GM23338 (cell line): ENCODE results near the gene HSF5. TPM values are rescaled to one million over a fixed set of nuclear protein-coding genes. Genes with fewer than 3 reads are reported as not detected.

ENCODE experiments used
- ATAC-seq: fragments of 200-7000 bp; cut with Tn5 transposase; 3 replicates; pipeline ENCODE4 v1.9.1; 2020
- DNase-seq: peaks from one replicate; pipeline ENCODE4 v3.0.0-alpha.2; 2015; ENCODE audit warnings: low spot score
- H2AFZ ChIP-seq: fragments of 200-600 bp; sonication (generic); 2 replicates; pipeline ENCODE4 v1.8.0; 2016; ENCODE audit warnings: antibody characterized with exemption, mild to moderate bottlenecking, moderate library complexity
- H3F3A ChIP-seq: fragments of 200-600 bp; sonication (generic); replicated peaks from 2 replicates; pipeline ENCODE4 v1.8.0; 2017; ENCODE audit warnings: antibody characterized with exemption, mixed run types, low read depth
- H3K27ac ChIP-seq: fragments of 200-600 bp; sonication (generic); 2 replicates; pipeline ENCODE4 v1.6.1; 2016; ENCODE audit warnings: low read depth
- H3K27me3 ChIP-seq: fragments of 200-600 bp; sonication (generic); 2 replicates; pipeline ENCODE4 v1.8.0; 2016; ENCODE audit warnings: mild to moderate bottlenecking, mixed run types, moderate library complexity; ENCODE audit not compliant: insufficient read depth
- H3K36me3 ChIP-seq: fragments of 200-600 bp; sonication (generic); 2 replicates; pipeline ENCODE4 v1.8.0; 2016; ENCODE audit warnings: mild to moderate bottlenecking; ENCODE audit not compliant: insufficient read depth
- H3K4me1 ChIP-seq: fragments of 200-600 bp; sonication (generic); 2 replicates; pipeline ENCODE4 v1.8.0; 2016; ENCODE audit warnings: mild to moderate bottlenecking, moderate library complexity; ENCODE audit not compliant: insufficient read depth
- H3K4me2 ChIP-seq: fragments of 200-600 bp; sonication (generic); 2 replicates; pipeline ENCODE4 v1.7.1; 2017; ENCODE audit warnings: mixed run types
- H3K4me3 ChIP-seq: fragments of 200-600 bp; sonication (generic); 2 replicates; pipeline ENCODE4 v1.6.1; 2016; ENCODE audit warnings: mixed run types
- H3K79me2 ChIP-seq: fragments of 200-600 bp; sonication (generic); replicated peaks from 2 replicates; pipeline ENCODE4 v1.8.0; 2017; ENCODE audit warnings: mild to moderate bottlenecking; ENCODE audit not compliant: insufficient read depth
- H3K9me2 ChIP-seq: fragments of 200-600 bp; sonication (generic); 2 replicates; pipeline ENCODE4 v1.8.0; 2017; ENCODE audit not compliant: insufficient read depth
- H4K20me1 ChIP-seq: fragments of 200-600 bp; sonication (generic); replicated peaks from 2 replicates; pipeline ENCODE4 v1.8.0; 2017; ENCODE audit warnings: mild to moderate bottlenecking; ENCODE audit not compliant: insufficient read depth
- H3K27ac Mint-ChIP-seq: 2 replicates; pipeline ENCODE4 v1.8.0; 2020; ENCODE audit warnings: inconsistent platforms, mild to moderate bottlenecking, moderate library complexity, mixed read lengths
- H3K27me3 Mint-ChIP-seq: 3 replicates; pipeline ENCODE4 v1.8.0; 2022; ENCODE audit warnings: low read depth, mild to moderate bottlenecking, moderate library complexity, mixed read lengths, inconsistent platforms; ENCODE audit not compliant: insufficient read depth, poor library complexity
- H3K36me3 Mint-ChIP-seq: 3 replicates; pipeline ENCODE4 v1.8.0; 2021; ENCODE audit warnings: low read depth, mild to moderate bottlenecking, inconsistent platforms, moderate library complexity, mixed read lengths
- H3K4me1 Mint-ChIP-seq: 3 replicates; pipeline ENCODE4 v1.8.0; 2020; ENCODE audit warnings: mild to moderate bottlenecking, inconsistent platforms, mixed read lengths
- H3K4me3 Mint-ChIP-seq: 3 replicates; pipeline ENCODE4 v1.8.0; 2021; ENCODE audit warnings: moderate library complexity, mild to moderate bottlenecking, inconsistent platforms, mixed read lengths
- H3K9me3 Mint-ChIP-seq: 3 replicates; pipeline ENCODE4 v1.8.0; 2020; ENCODE audit warnings: moderate library complexity, mild to moderate bottlenecking, inconsistent platforms, mixed read lengths
- CREB1 ChIP-seq: fragments of 250-450 bp; sonication (Bioruptor Pico); IDR thresholded peaks from 2 replicates; pipeline ENCODE4 v1.5.0; 2020; ENCODE audit warnings: low read depth, mild to moderate bottlenecking, moderate library complexity
- CTCF ChIP-seq, 2 experiments: fragments of 200-600 bp in 1 of 2; sonication (generic) in 1 of 2; conservative IDR thresholded peaks; 2 replicates each; pipeline versions ENCODE4 v1.5.1 to v1.6.1; 2016 to 2017; ENCODE audit warnings: antibody characterized with exemption in 2 of 2, low read depth in 2 of 2, mild to moderate bottlenecking in 2 of 2, moderate library complexity in 1 of 2
- ETS1 ChIP-seq: IDR thresholded peaks from 2 replicates; pipeline ENCODE4 v1.6.1; 2016; ENCODE audit warnings: antibody characterized with exemption
- EZH2phosphoT487 ChIP-seq: fragments of 200-600 bp; sonication (generic); IDR thresholded peaks from one replicate; pipeline ENCODE4 v1.8.1; 2018; ENCODE audit warnings: antibody characterized with exemption; ENCODE audit not compliant: unreplicated experiment
- JUNB ChIP-seq: IDR thresholded peaks from one replicate; pipeline ENCODE4 v1.6.1; 2016; ENCODE audit warnings: antibody characterized with exemption; ENCODE audit not compliant: unreplicated experiment
- NANOG ChIP-seq: IDR thresholded peaks from 2 replicates; pipeline ENCODE4 v1.6.1; 2016; ENCODE audit warnings: antibody characterized with exemption, borderline replicate concordance
- POLR2AphosphoS5 ChIP-seq: IDR thresholded peaks from 2 replicates; pipeline ENCODE4 v1.6.1; 2016; ENCODE audit warnings: antibody characterized with exemption, low read depth
- STAT1 ChIP-seq: IDR thresholded peaks from one replicate; pipeline ENCODE4 v1.6.1; 2016; ENCODE audit warnings: antibody characterized with exemption; ENCODE audit not compliant: unreplicated experiment
- ZNF114 ChIP-seq: fragments of 250-450 bp; sonication (Bioruptor Pico); IDR thresholded peaks from 2 replicates; pipeline ENCODE4 v1.5.0; 2020; ENCODE audit warnings: mild to moderate bottlenecking, moderate library complexity
- ZNF331 ChIP-seq: fragments of 250-450 bp; sonication (Bioruptor Pico); IDR thresholded peaks from 2 replicates; pipeline ENCODE4 v1.5.0; 2020; ENCODE audit warnings: low read depth, mild to moderate bottlenecking, moderate library complexity
- polyA plus RNA-seq: library from polyadenylated mRNA; unstranded; fragments of >200 nt; fragmentation: Nextera tagmentation; extraction: Ambion mirVana; gene quantifications from 2 replicates; pipeline ENCODE4 v1.2.1, GENCODE V29; 2016
- total RNA-seq: library from RNA; depleted of rRNA; stranded (reverse); fragments of >200 nt; shearing (Covaris generic); gene quantifications from 2 replicates; pipeline ENCODE4 v1.2.3, GENCODE V29; 2014

HSF5 gene
- total and polyA plus RNA-seq, 2 experiments from 2014 or later = 0.24 TPM; not detected in 1

- H3K4me3 ChIP-seq = no peak overlapping the region
- H3K36me3 ChIP-seq = no peaks in the 10 kb centered on the region
- no peak for TF ChIP-seq JUNB
Measured at GRCh38 chr17:58436245-58436644, 52.0 kb downstream of the HSF5 start.

GRCh38 chr17:58432806-58433573 lies 55.2 kb downstream of the HSF5 start:
- no peak overlapping the region for H3K4me3 Mint-ChIP-seq
- Histone ChIP-seq H4K20me1 (no peaks in the 10 kb centered on the region), H3K9me2 (no peaks in the 10 kb centered on the region), H3K27ac (no peak overlapping the region), H3F3A (no peaks in the 10 kb centered on the region), H3K36me3 (no peaks in the 10 kb centered on the region), H3K27me3 (no peaks in the 10 kb centered on the region), H3K79me2 (no peaks in the 10 kb centered on the region), H3K4me1 (no peaks in the 10 kb centered on the region), H3K4me3 (no peak overlapping the region), H3K4me2 (no peak overlapping the region), H2AFZ (no peak overlapping the region)
- no peaks in the 10 kb centered on the region for H3K4me1 Mint-ChIP-seq
- no peak for ATAC-seq
- no peaks in the 10 kb centered on the region for H3K27me3 Mint-ChIP-seq
- DNase-seq = no peak
- no peak overlapping the region for H3K27ac Mint-ChIP-seq
- H3K36me3 Mint-ChIP-seq = no peaks in the 10 kb centered on the region
- H3K9me3 Mint-ChIP-seq = no peaks in the 10 kb centered on the region
- TF ChIP-seq POLR2AphosphoS5 = no peak
- peak; percentile 20 to 37; a peak in 2 of 4 replicates for TF ChIP-seq CTCF (conservative IDR thresholded peaks at IDR 0.05; ENCODE audit: low read depth in 2 of 2)

More at GRCh38 chr17:58436245-58436644, 52.0 kb downstream of the HSF5 start:
- H2AFZ ChIP-seq = no peak overlapping the region
- Mint-ChIP-seq H3K36me3 (no peaks in the 10 kb centered on the region), H3K9me3 (no peaks in the 10 kb centered on the region), H3K4me1 (no peaks in the 10 kb centered on the region), H3K4me3 (no peak overlapping the region), H3K27me3 (no peaks in the 10 kb centered on the region), H3K27ac (no peak overlapping the region)
- no peaks in the 10 kb centered on the region for H3K9me2 ChIP-seq
- DNase-seq (no peak), ATAC-seq (no peak)
- H3F3A ChIP-seq = no peaks in the 10 kb centered on the region
- no peaks in the 10 kb centered on the region for H4K20me1 ChIP-seq
- no peaks in the 10 kb centered on the region for H3K79me2 ChIP-seq
- no peaks in the 10 kb centered on the region for H3K4me1 ChIP-seq
- H3K27me3 ChIP-seq = no peaks in the 10 kb centered on the region
- no peak overlapping the region for H3K27ac ChIP-seq
- no peak overlapping the region for H3K4me2 ChIP-seq

GRCh38 chr17:58427807-58428206 lies 60.4 kb downstream of the HSF5 start:
- Histone ChIP-seq H3K4me1 (no peaks in the 10 kb centered on the region), H3K36me3 (no peaks in the 10 kb centered on the region), H3K9me2 (no peaks in the 10 kb centered on the region), H3K27ac (no peak overlapping the region), H2AFZ (no peak overlapping the region), H3K79me2 (no peaks in the 10 kb centered on the region), H3F3A (no peaks in the 10 kb centered on the region), H3K27me3 (no peaks in the 10 kb centered on the region), H3K4me2 (no peak overlapping the region), H4K20me1 (no peaks in the 10 kb centered on the region), H3K4me3 (no peak overlapping the region)
- TF ChIP-seq ZNF331 (CRISPR knock-in tag) (no peak), NANOG (no peak), STAT1 (no peak), ZNF114 (CRISPR knock-in tag) (no peak), ETS1 (no peak), EZH2phosphoT487 (no peak), JUNB (no peak), POLR2AphosphoS5 (no peak), CREB1 (CRISPR knock-in tag) (no peak)
- no peak overlapping the region for H3K27ac Mint-ChIP-seq
- H3K9me3 Mint-ChIP-seq = no peaks in the 10 kb centered on the region
- H3K4me1 Mint-ChIP-seq = no peaks in the 10 kb centered on the region
- no peak for DNase-seq
- H3K27me3 Mint-ChIP-seq = no peaks in the 10 kb centered on the region
- H3K4me3 Mint-ChIP-seq = no peak overlapping the region
- no peak for ATAC-seq
- no peaks in the 10 kb centered on the region for H3K36me3 Mint-ChIP-seq
